Uterus (tissue), 2 donors: ENCODE measurements around the gene RNF126.

Experiments
- POLR2A ChIP-seq, 2 donors: fragments of 450-650 bp; IDR thresholded peaks; one replicate each; pipeline ENCODE4 v1.6.1; 2016; ENCODE audit warnings: antibody characterized with exemption in 2 of 2, mild to moderate bottlenecking in 1 of 2, moderate library complexity in 1 of 2
- TF ChIP-seq, protein P1 (sequence below), 4 experiments: fragments of 200-600 bp in 2 of 4; fragments of 450-650 bp in 2 of 4; sonication (generic) in 2 of 4; IDR thresholded peaks; one replicate each; pipeline ENCODE4 v1.5.1; 2016 to 2019; ENCODE audit warnings: antibody characterized with exemption in 4 of 4, mild to moderate bottlenecking in 2 of 4, moderate library complexity in 1 of 4

DNA sequence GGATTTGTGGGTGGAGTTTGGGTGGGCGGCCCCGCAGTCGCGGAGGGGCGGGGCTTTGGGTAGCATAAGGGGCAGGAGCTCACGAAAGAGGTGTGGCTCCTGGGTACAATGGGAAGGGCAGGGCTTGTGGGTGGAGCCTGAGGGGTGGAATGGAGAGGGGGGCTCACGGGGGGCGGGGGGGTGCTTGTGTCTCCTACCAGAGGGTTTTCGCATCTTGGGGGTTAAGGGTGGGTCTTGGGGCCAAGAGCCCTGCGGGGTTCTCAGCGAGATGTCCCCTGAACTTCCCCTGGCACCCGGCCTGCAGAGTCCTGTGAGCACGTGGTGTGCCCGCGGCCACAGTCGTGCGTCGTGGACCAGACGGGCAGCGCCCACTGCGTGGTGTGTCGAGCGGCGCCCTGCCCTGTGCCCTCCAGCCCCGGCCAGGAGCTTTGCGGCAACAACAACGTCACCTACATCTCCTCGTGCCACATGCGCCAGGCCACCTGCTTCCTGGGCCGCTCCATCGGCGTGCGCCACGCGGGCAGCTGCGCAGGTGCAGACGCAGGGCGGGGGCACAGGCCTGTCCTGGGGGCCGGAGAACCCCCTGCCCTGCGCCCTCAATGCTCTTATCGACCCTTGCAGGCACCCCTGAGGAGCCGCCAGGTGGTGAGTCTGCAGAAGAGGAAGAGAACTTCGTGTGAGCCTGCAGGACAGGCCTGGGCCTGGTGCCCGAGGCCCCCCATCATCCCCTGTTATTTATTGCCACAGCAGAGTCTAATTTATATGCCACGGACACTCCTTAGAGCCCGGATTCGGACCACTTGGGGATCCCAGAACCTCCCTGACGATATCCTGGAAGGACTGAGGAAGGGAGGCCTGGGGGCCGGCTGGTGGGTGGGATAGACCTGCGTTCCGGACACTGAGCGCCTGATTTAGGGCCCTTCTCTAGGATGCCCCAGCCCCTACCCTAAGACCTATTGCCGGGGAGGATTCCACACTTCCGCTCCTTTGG lies 18.3 kb upstream of the RNF126 start:
- TF ChIP-seq, protein P1, sequence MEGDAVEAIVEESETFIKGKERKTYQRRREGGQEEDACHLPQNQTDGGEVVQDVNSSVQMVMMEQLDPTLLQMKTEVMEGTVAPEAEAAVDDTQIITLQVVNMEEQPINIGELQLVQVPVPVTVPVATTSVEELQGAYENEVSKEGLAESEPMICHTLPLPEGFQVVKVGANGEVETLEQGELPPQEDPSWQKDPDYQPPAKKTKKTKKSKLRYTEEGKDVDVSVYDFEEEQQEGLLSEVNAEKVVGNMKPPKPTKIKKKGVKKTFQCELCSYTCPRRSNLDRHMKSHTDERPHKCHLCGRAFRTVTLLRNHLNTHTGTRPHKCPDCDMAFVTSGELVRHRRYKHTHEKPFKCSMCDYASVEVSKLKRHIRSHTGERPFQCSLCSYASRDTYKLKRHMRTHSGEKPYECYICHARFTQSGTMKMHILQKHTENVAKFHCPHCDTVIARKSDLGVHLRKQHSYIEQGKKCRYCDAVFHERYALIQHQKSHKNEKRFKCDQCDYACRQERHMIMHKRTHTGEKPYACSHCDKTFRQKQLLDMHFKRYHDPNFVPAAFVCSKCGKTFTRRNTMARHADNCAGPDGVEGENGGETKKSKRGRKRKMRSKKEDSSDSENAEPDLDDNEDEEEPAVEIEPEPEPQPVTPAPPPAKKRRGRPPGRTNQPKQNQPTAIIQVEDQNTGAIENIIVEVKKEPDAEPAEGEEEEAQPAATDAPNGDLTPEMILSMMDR (IDR thresholded peaks at IDR 0.05): no peak
- no peak for TF ChIP-seq POLR2A (IDR thresholded peaks at IDR 0.05)
